COR-L47 (cell line): ENCODE results near the gene OAS2.

Source experiments
- DNase-seq: peaks from one replicate; lab custom pipeline; 2025; lab: John Stamatoyannopoulos, UW

OAS2 gene

DNA sequence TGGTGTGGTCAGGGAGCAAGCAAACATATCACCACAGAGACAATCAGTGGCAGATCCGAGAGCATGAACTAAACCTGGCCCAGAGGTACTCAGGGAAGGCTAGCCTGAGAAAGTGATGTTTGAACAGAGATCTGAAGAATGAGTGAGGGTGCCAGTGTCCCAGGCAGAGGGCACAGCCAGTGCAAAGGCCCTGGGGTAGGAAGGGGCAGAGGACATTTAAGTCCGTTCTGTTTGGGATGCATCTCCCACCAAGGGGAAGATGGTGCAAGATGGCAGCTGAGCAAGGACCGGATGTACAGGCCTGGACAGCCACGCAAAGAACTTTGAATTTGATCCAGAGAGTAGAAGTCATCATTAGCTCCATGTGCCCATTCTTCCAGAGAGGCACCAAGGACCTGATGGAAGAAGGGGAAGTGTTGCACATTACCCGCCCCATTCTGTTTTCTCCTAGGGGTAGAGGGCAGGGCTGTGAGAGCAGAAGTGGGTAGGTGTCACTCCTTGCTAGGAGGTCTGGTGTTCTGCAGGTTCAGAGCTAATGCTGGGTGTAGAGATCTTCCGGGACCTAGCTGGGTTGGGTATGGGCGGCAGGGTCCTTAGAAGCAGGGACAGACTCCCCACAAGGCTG is 82.1 kb downstream of the OAS2 start:
- no peak for DNase-seq

DNA sequence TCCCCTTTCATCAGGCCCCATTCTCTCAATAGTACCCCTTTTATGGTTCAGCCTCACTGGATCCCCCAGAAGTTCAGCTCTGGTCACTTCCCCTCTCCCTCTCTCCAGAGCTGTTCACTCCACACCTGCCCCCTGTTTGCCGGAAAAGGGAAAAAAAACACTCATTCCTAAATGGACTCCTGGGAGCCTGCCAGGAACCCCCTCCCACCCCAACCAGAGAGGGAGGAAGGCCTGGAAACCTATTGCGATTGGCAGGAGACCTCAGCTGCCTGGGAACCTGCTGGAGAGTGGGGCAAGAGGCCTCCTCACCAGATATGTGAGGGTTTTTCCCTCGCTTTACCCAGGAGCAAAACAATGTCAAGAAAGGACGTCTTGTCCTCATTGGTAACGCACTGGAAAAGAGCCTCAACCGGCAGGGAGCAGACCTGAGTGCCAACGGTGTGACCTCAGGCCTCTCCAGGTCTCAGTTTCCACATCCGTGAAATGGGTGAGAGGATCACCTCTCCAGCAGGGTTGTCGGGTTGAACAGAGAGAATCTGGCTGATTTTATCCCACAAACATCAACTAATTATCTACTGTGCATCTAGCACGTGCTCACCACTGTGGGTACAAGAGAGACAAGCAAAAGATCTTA is 82.9 kb downstream of the OAS2 start:
- DNase-seq = peak; percentile 39
